Urinary bladder (tissue), 4 donors: ENCODE data around the gene RPS29. TPM values are rescaled to one million over a fixed set of nuclear protein-coding genes. Genes with fewer than 3 reads are reported as not detected.
A peak's percentile ranks its signal among the peaks of the same experiment; 100 is the strongest.
"Not testable (repeated sequence)": the region's sequence is repeated elsewhere in the genome, so short reads cannot be mapped to it uniquely, and the experiment has no call there.

Experiments used
- DNase-seq: peaks from one replicate; pipeline ENCODE4 v3.0.0-alpha.2; 2015; ENCODE audit errors: extremely low spot score
- H3K27ac ChIP-seq: one replicate; pipeline ENCODE4 v1.5.1; 2013; ENCODE audit warnings: low read depth, mild to moderate bottlenecking, moderate library complexity
- H3K36me3 ChIP-seq: one replicate; pipeline ENCODE4 v1.6.1; 2013; ENCODE audit warnings: mild to moderate bottlenecking, moderate library complexity; ENCODE audit not compliant: insufficient read depth
- H3K4me1 ChIP-seq: one replicate; pipeline ENCODE4 v1.6.1; 2013; ENCODE audit warnings: mild to moderate bottlenecking, moderate library complexity; ENCODE audit not compliant: insufficient read depth
- H3K4me3 ChIP-seq: one replicate; pipeline ENCODE4 v1.5.1; 2013; ENCODE audit warnings: low read depth, low read length
- WGBS: extraction: QIAGEN DNeasy Blood & Tissue Kit; methylation state at CpG from one replicate; pipeline ENCODE4 v1.1.7; 2013; 5-methylcytosine and 5-hydroxymethylcytosine counted together
- polyA plus RNA-seq: library from polyadenylated mRNA; stranded (reverse); fragments of 200-250 nt; gene quantifications from one replicate; pipeline ENCODE4 v1.2.3, GENCODE V29; 2013
- total RNA-seq: library from RNA; depleted of rRNA; stranded (reverse); fragments of >200 nt; gene quantifications from one replicate; pipeline ENCODE4 v1.2.3, GENCODE V29; 2014
- donor health status: healthy with polysubstance abuse.
- donor health status: healthy.

The RPS29 gene
- total RNA-seq: 1,469 TPM
- 2,986 TPM for polyA plus RNA-seq

- Histone ChIP-seq H3K4me1 (no peaks in the 10 kb centered on the region), H3K4me3 (peak within 1 kb of the TSS; percentile 79), H3K27ac (peak within 1 kb of the TSS; percentile 87), H3K36me3 (peaks cover 5% of the 10 kb centered on the region)
- DNase-seq: peak; percentile 100
- WGBS: under 1% methylated on average over 54 of the region's 55 CpGs
Measured at GRCh38 chr14:49585803-49586672, at the start of gene RPS29. TSS of gene RPS29 (minus strand) at chr14:49586380. CDS start at chr14:49586346, 34 bp downstream.

- Histone ChIP-seq H3K27ac (peak within 1 kb of the TSS; percentile 93), H3K4me3 (peak within 1 kb of the TSS; percentile 89), H3K36me3 (peaks cover 1% of the 10 kb centered on the region), H3K4me1 (no peaks in the 10 kb centered on the region)
- whole genome bisulfite sequencing: under 1% methylated on average over 80 of the region's 80 CpGs
- DNase-seq: no peak
Measured at GRCh38 chr14:49634547-49635334, 48.6 kb upstream of the RPS29 start, which contains the start of gene DNAAF2. TSS of gene DNAAF2 (minus strand) at chr14:49635244. CDS start at chr14:49635149, 95 bp downstream.

- Histone ChIP-seq H3K4me1 (no peaks in the 10 kb centered on the region), H3K36me3 (peaks cover 1% of the 10 kb centered on the region), H3K4me3 (peak overlapping the region; percentile 89), H3K27ac (peak overlapping the region; percentile 93)
- under 1% methylated on average over 101 of the region's 101 CpGs for WGBS
- DNase-seq: peak; percentile 84
Measured at GRCh38 chr14:49633640-49634546, 47.7 kb upstream of the RPS29 start.

- H3K27ac ChIP-seq: no peak overlapping the region
- H3K36me3 ChIP-seq: no peaks in the 10 kb centered on the region
- no peaks in the 10 kb centered on the region for H3K4me1 ChIP-seq
- 77% methylated on average over 6 of the region's 6 CpGs for WGBS
- DNase-seq: no peak
- no peak overlapping the region for H3K4me3 ChIP-seq
Measured at GRCh38 chr14:49623941-49624839, 38.0 kb upstream of the RPS29 start.

GRCh38 chr14:49623387-49623786 is 37.2 kb upstream of the RPS29 start:
- WGBS: 51% methylated on average over 3 of the region's 3 CpGs
- no peak for DNase-seq
- Histone ChIP-seq H3K27ac (no peak overlapping the region), H3K36me3 (no peaks in the 10 kb centered on the region), H3K4me1 (no peaks in the 10 kb centered on the region), H3K4me3 (no peak overlapping the region)

- peaks cover under 1% of the 10 kb centered on the region for H3K36me3 ChIP-seq
- H3K4me1 ChIP-seq: no peaks in the 10 kb centered on the region
- 69% methylated on average over 3 of the region's 3 CpGs for WGBS
- no peak overlapping the region for H3K27ac ChIP-seq
- peak overlapping the region; percentile 69 for H3K4me3 ChIP-seq
- DNase-seq: no peak
Measured at GRCh38 chr14:49622022-49622607, 35.9 kb upstream of the RPS29 start.

GRCh38 chr14:49621114-49621881 is 35.1 kb upstream of the RPS29 start:
- no peak for DNase-seq
- 3% methylated on average over 65 of the region's 65 CpGs for WGBS
- peak overlapping the region; percentile 85 for H3K27ac ChIP-seq
- peak overlapping the region; percentile 69 for H3K4me3 ChIP-seq
- peaks cover 2% of the 10 kb centered on the region for H3K36me3 ChIP-seq
- no peaks in the 10 kb centered on the region for H3K4me1 ChIP-seq

GRCh38 chr14:49620182-49621113 is 34.3 kb upstream of the RPS29 start, which contains the start of the genes MGAT2 and RPL36AL:
TSS of gene MGAT2 (plus strand) at chr14:49620799. CDS start at chr14:49621269, 470 bp downstream.
TSS of gene RPL36AL (minus strand) at chr14:49620626. CDS start at chr14:49619104, 1,522 bp downstream.
- WGBS: under 1% methylated on average over 85 of the region's 85 CpGs

GRCh38 chr14:49619730-49620129 is 33.5 kb upstream of the RPS29 start:
- H3K36me3 ChIP-seq: peaks cover 2% of the 10 kb centered on the region
- DNase-seq: no peak
- under 1% methylated on average over 11 of the region's 11 CpGs for WGBS
- no peaks in the 10 kb centered on the region for H3K4me1 ChIP-seq
- H3K27ac ChIP-seq: no peak overlapping the region
- H3K4me3 ChIP-seq: peak overlapping the region; percentile 69

More at GRCh38 chr14:49620182-49621113, 34.3 kb upstream of the RPS29 start, which contains the start of the genes MGAT2 and RPL36AL:
- Histone ChIP-seq H3K4me1 (no peaks in the 10 kb centered on the region), H3K36me3 (peaks cover 2% of the 10 kb centered on the region), H3K4me3 (peak within 1 kb of the TSS; percentile 69), H3K27ac (peak within 1 kb of the TSS; percentile 93)
- peak; percentile 93 for DNase-seq

- not testable (repeated sequence) for H3K4me1 ChIP-seq, H3K27ac ChIP-seq
Measured at GRCh38 chr14:49619273-49619672, 33.1 kb upstream of the RPS29 start.

More at GRCh38 chr14:49619273-49619672, 33.1 kb upstream of the RPS29 start:
- 69% methylated on average over 19 of the region's 19 CpGs for WGBS
- DNase-seq, H3K36me3 ChIP-seq: not testable (repeated sequence)
- H3K4me3 ChIP-seq: peak overlapping the region; percentile 69
